Peyer's patch (tissue), 4 donors: Measurements from ENCODE around the gene MACROH2A1. TPM values are rescaled to one million over a fixed set of nuclear protein-coding genes. Genes with fewer than 3 reads are reported as not detected.

Experiments used
- DNase-seq, 3 donors: peaks; one replicate each; pipeline ENCODE4 v3.0.0-alpha.2; 2017 to 2019
- H3K27ac ChIP-seq, 4 donors: fragments of 200-600 bp; sonication (generic); one replicate each; pipeline ENCODE4 v1.5.1; 2016 to 2019
- H3K27me3 ChIP-seq, 2 donors: fragments of 200-600 bp; sonication (generic); one replicate each; pipeline ENCODE4 v1.5.1; 2019
- H3K36me3 ChIP-seq, 3 donors: fragments of 200-600 bp; sonication (generic); one replicate each; pipeline ENCODE4 v1.5.1; 2016 to 2019
- H3K4me1 ChIP-seq, 4 donors: fragments of 200-600 bp; sonication (generic); one replicate each; pipeline ENCODE4 v1.5.1; 2016 to 2019
- H3K4me3 ChIP-seq, 4 donors: fragments of 200-600 bp; sonication (generic); 1 replicate in 3 of 4; 2 replicates in 1 of 4; pipeline ENCODE4 v1.5.1; 2016 to 2019; ENCODE audit warnings: mild to moderate bottlenecking in 1 of 4
- H3K9me3 ChIP-seq, 4 donors: fragments of 200-600 bp; sonication (generic); one replicate each; pipeline ENCODE4 v1.5.1; 2016 to 2019; ENCODE audit warnings: mild to moderate bottlenecking in 1 of 4
- POLR2A ChIP-seq, 2 donors: fragments of 450-650 bp; IDR thresholded peaks; one replicate each; pipeline ENCODE4 v1.5.1; 2017; ENCODE audit warnings: antibody characterized with exemption in 2 of 2, mild to moderate bottlenecking in 2 of 2, moderate library complexity in 2 of 2
- total RNA-seq, 4 donors: library from RNA; depleted of rRNA; stranded (reverse); fragments of >200 nt; gene quantifications; one replicate each; pipeline ENCODE4 v1.1.0, GENCODE V29; 2016
- TF ChIP-seq, protein P1 (sequence below), 6 experiments: fragments of 450-650 bp in 4 of 6; fragments of 200-600 bp in 2 of 6; sonication (generic) in 1 of 6; IDR thresholded peaks; one replicate each; pipeline ENCODE4 v1.5.1; 2017 to 2019; ENCODE audit warnings: antibody characterized with exemption in 6 of 6, mild to moderate bottlenecking in 3 of 6, moderate library complexity in 1 of 6

MACROH2A1 gene
- total RNA-seq, 4 donors from 2014 or later, result 407 to 489 (median 431) TPM

DNA sequence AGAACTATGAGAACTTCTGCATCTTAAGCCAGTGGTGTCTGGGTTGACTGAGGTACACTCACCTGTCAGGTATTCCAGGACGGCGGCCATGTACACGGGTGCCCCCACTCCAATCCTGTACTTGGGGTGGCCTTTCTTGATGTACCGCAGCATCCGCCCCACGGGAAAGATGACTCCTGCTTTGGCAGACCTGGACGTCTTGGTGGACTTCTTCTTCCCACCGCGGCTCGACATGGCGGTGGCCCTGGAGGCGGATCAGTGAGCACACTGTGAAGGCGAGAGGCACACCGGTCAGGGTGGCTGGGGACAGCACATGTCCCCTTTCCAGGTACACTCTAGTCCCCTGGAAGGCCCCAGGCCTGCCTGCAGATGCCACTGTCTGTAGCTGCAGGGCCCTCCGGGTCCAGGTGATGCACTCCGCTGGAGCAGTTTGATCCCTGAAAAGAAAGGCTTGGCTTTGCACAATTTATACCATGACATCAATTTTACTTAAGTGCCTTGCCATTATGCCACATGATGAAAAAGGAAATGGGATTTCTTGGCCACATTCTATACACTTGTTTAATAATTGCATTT is 10.1 kb downstream of the MACROH2A1 start:
- H3K4me1 ChIP-seq, result peaks cover 0 to 62% (median 5%) of the 10 kb centered on the region in 4 donors
- peaks cover 0 to 43% (median 0%) of the 10 kb centered on the region in 3 donors for H3K36me3 ChIP-seq

DNA sequence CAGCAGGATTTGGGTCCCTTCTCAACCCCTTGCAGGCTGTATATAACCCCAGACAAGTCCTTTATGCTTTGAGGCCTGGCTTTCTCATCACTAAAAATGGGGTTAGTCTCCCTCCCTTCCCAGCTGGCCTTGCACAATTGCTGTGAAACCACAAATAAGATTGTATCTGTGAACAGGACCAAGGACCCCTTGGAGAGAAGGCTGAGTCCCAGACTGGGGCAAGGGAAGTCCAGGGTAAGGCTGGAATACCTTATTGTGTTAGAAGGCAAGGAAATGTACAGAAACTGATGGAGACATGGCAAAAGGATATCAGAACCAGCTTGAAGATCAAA is 11.4 kb downstream of the MACROH2A1 start:
- H3K4me3 ChIP-seq, result no peak overlapping the region
- H3K4me1 ChIP-seq, result peaks cover 0 to 51% (median 2%) of the 10 kb centered on the region in 4 donors
- H3K36me3 ChIP-seq, result peaks cover 0 to 55% (median 0%) of the 10 kb centered on the region in 3 donors
- H3K27ac ChIP-seq, result peak overlapping the region in 3 of 4 donors; percentile 54 to 84 (median 76)
- no peaks in the 10 kb centered on the region for H3K9me3 ChIP-seq
- TF ChIP-seq POLR2A (IDR thresholded peaks at IDR 0.05), result no peak
- TF ChIP-seq, protein P1, sequence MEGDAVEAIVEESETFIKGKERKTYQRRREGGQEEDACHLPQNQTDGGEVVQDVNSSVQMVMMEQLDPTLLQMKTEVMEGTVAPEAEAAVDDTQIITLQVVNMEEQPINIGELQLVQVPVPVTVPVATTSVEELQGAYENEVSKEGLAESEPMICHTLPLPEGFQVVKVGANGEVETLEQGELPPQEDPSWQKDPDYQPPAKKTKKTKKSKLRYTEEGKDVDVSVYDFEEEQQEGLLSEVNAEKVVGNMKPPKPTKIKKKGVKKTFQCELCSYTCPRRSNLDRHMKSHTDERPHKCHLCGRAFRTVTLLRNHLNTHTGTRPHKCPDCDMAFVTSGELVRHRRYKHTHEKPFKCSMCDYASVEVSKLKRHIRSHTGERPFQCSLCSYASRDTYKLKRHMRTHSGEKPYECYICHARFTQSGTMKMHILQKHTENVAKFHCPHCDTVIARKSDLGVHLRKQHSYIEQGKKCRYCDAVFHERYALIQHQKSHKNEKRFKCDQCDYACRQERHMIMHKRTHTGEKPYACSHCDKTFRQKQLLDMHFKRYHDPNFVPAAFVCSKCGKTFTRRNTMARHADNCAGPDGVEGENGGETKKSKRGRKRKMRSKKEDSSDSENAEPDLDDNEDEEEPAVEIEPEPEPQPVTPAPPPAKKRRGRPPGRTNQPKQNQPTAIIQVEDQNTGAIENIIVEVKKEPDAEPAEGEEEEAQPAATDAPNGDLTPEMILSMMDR (IDR thresholded peaks at IDR 0.05), result no peak
- DNase-seq, result no peak
- H3K27me3 ChIP-seq, result no peaks in the 10 kb centered on the region

More for the DNA sequence above, 10.1 kb downstream of the MACROH2A1 start:
- Histone ChIP-seq H3K4me3 (no peak overlapping the region), H3K27ac (no peak overlapping the region), H3K9me3 (no peaks in the 10 kb centered on the region), H3K27me3 (no peaks in the 10 kb centered on the region)
- DNase-seq, result no peak
- TF ChIP-seq POLR2A (IDR thresholded peaks at IDR 0.05), result no peak
- TF ChIP-seq, protein P1 (IDR thresholded peaks at IDR 0.05), result no peak

DNA sequence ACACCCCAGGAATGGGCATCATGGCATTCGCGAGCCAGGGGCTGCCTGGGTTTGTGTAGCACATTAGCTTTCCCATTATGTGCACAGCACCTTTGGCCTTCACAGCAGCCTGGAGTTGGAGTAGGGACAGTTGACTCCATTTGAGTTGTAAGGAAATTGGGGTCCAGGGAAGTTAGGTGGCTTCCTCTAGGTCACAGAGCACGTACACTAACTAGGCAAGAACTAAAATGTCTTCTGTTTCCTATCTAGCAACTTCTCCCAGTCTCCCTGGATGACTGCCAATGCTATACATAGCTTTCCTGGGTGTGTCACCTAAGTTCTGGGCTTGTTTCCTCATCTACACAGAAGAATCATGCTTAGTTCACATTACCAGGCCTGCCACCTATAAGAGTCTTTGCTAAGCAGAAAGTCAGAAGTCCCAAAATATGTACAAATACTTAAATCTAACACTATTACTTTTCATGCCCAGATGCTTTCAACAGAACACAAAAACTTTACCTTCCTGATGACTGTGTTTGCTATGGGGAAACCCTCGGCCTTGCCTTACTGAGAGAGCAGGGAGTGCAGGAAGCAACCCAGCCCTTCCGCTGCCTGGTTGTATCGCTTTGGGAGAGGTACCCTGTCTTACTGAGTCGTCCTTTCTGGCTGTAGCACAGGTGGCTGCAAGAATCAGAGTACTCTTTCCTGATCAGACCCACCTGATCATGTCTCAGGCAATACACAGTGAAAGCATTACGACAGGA is 12.0 kb downstream of the MACROH2A1 start:
- H3K36me3 ChIP-seq, result peaks cover 0 to 58% (median 0%) of the 10 kb centered on the region in 3 donors
- peak overlapping the region in 3 of 4 donors; percentile 54 to 84 (median 76) for H3K27ac ChIP-seq
- no peaks in the 10 kb centered on the region for H3K9me3 ChIP-seq
- no peaks in the 10 kb centered on the region for H3K27me3 ChIP-seq
- no peak for TF ChIP-seq POLR2A (IDR thresholded peaks at IDR 0.05)
- TF ChIP-seq, protein P1 (IDR thresholded peaks at IDR 0.05), result no peak
- DNase-seq, result peak in 1 of 3 donors; percentile 74
- no peak overlapping the region for H3K4me3 ChIP-seq
- H3K4me1 ChIP-seq, result peaks cover 0 to 46% (median 2%) of the 10 kb centered on the region in 4 donors

DNA sequence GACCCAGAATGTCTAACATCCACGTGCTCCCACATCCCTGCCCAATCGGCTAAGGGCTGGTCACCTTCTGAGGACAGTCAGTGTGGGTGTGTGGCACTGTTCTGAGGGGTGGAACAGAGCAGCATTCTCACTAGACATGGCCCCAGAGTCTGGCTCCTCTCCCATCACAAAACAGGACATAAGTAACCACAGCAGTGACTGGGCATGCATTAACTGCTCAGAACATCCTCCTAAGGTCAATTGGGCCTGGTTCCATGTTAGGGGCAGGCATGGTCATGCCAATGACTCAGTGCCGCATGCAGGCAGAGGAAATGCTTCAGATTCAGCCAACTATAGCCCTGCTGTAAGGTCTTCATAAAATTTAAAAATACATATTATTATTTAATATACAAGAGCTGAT is 12.9 kb downstream of the MACROH2A1 start:
- H3K9me3 ChIP-seq, result no peaks in the 10 kb centered on the region
- peaks cover 0 to 36% (median 2%) of the 10 kb centered on the region in 4 donors for H3K4me1 ChIP-seq
- H3K36me3 ChIP-seq, result peaks cover 0 to 61% (median 0%) of the 10 kb centered on the region in 3 donors
- H3K27ac ChIP-seq, result no peak overlapping the region
- H3K4me3 ChIP-seq, result no peak overlapping the region
- DNase-seq, result no peak
- H3K27me3 ChIP-seq, result no peaks in the 10 kb centered on the region
- TF ChIP-seq, protein P1 (IDR thresholded peaks at IDR 0.05), result no peak
- TF ChIP-seq POLR2A (IDR thresholded peaks at IDR 0.05), result no peak

DNA sequence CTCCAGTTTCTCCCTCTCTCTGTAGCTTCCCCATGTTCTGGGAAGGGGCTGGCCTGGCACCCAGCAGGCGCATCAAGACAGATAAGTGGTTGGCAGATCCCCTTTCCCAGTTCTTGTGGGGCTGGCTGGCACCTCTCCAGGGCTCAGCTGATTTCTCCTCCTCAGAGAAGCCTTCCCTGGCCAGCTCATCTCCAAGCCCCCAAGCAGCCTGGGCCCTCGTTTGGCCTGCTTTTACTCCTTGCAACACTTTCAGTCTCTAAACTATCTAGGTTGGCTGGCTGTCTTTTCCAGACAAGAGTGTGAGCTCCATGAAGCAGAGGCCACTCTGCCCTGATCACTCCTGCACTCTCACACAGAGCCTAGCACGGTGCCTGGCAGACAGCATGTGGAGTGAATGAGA is 13.5 kb downstream of the MACROH2A1 start:
- no peaks in the 10 kb centered on the region for H3K9me3 ChIP-seq
- peaks cover 0 to 66% (median 0%) of the 10 kb centered on the region in 3 donors for H3K36me3 ChIP-seq
- DNase-seq, result no peak
- H3K27ac ChIP-seq, result no peak overlapping the region
- H3K4me3 ChIP-seq, result no peak overlapping the region
- TF ChIP-seq, protein P1 (IDR thresholded peaks at IDR 0.05), result no peak
- TF ChIP-seq POLR2A (IDR thresholded peaks at IDR 0.05), result no peak
- peaks cover 0 to 32% (median 2%) of the 10 kb centered on the region in 4 donors for H3K4me1 ChIP-seq
- no peaks in the 10 kb centered on the region for H3K27me3 ChIP-seq
